Lower lobe of right lung (tissue), 2 donors: ENCODE results near the gene TSPEAR. TPM values are rescaled to one million over a fixed set of nuclear protein-coding genes. Genes with fewer than 3 reads are reported as not detected.

Experiments
- ATAC-seq, 2 donors: fragments of 200-7000 bp; cut with Tn5 transposase; one replicate each; pipeline ENCODE4 v1.9.1; 2020 to 2022; ENCODE audit warnings: mild to moderate bottlenecking in 2 of 2, moderate library complexity in 2 of 2
- DNase-seq: peaks from one replicate; pipeline ENCODE4 v3.0.0-alpha.2; 2020
- H3K27ac ChIP-seq: fragments of 200-600 bp; one replicate; pipeline ENCODE4 v1.8.0; 2022
- H3K27me3 ChIP-seq: fragments of 200-600 bp; one replicate; pipeline ENCODE4 v1.8.0; 2022; ENCODE audit warnings: low read depth
- H3K36me3 ChIP-seq: fragments of 200-600 bp; one replicate; pipeline ENCODE4 v1.8.0; 2022; ENCODE audit warnings: mild to moderate bottlenecking
- H3K4me1 ChIP-seq: fragments of 200-600 bp; one replicate; pipeline ENCODE4 v1.8.0; 2022
- H3K4me3 ChIP-seq: fragments of 200-600 bp; one replicate; pipeline ENCODE4 v1.8.0; 2022; ENCODE audit warnings: mild to moderate bottlenecking
- H3K9me3 ChIP-seq: fragments of 200-600 bp; one replicate; pipeline ENCODE4 v1.8.0; 2022
- CTCF ChIP-seq: fragments of 200-600 bp; IDR thresholded peaks from one replicate; pipeline ENCODE4 v1.8.0; 2022; ENCODE audit warnings: antibody characterized with exemption, mild to moderate bottlenecking
- intact Hi-C: fragments of 100-400 bp; cut with DNase I; formaldehyde crosslinking; loops from one replicate; pipeline ENCODE4 v1.11.0; 2022
- total RNA-seq: library from RNA; stranded (reverse); fragmentation: NEBNext Ultra II Directional; extraction: Animal tissue kit (Norgen Biotek cat#: 25700); gene quantifications from one replicate; pipeline ENCODE4 v1.2.1, GENCODE V29; 2021
- donor health status: DM: no; HTN: yes; CAD: no; lungs with severe emphysema.

The TSPEAR gene
- total RNA-seq, 1 donor from 2014 or later: 0.27 TPM

- H3K4me1 ChIP-seq: no peaks in the 10 kb centered on the region
- H3K4me3 ChIP-seq: no peak overlapping the region
- ATAC-seq: no peak
- intact Hi-C loops: no loop called here
- TF ChIP-seq CTCF: no peak
- H3K9me3 ChIP-seq: peaks cover 3% of the 10 kb centered on the region
- H3K27ac ChIP-seq: no peak overlapping the region
- no peaks in the 10 kb centered on the region for H3K36me3 ChIP-seq
- no peak for DNase-seq
- H3K27me3 ChIP-seq: peaks cover 13% of the 10 kb centered on the region
Observed at GRCh38 chr21:44751799-44752636, 40.6 kb upstream of the TSPEAR start.

GRCh38 chr21:44751186-44751798, 39.9 kb upstream of the TSPEAR start:
- H3K27ac ChIP-seq: no peak overlapping the region
- no peaks in the 10 kb centered on the region for H3K36me3 ChIP-seq
- no peak for ATAC-seq
- H3K9me3 ChIP-seq: peaks cover 3% of the 10 kb centered on the region
- DNase-seq: no peak
- no peak overlapping the region for H3K4me3 ChIP-seq
- no peaks in the 10 kb centered on the region for H3K4me1 ChIP-seq
- no peak for TF ChIP-seq CTCF
- intact Hi-C loops: no loop called here
- H3K27me3 ChIP-seq: peaks cover 13% of the 10 kb centered on the region

- no peaks in the 10 kb centered on the region for H3K4me1 ChIP-seq
- no peak for DNase-seq
- ATAC-seq: no peak
- no peak for TF ChIP-seq CTCF
- peaks cover 13% of the 10 kb centered on the region for H3K27me3 ChIP-seq
- intact Hi-C loops: no loop called here
- H3K4me3 ChIP-seq: no peak overlapping the region
- no peak overlapping the region for H3K27ac ChIP-seq
- peaks cover 3% of the 10 kb centered on the region for H3K9me3 ChIP-seq
- no peaks in the 10 kb centered on the region for H3K36me3 ChIP-seq
Observed at GRCh38 chr21:44750675-44751025, 39.3 kb upstream of the TSPEAR start.

DNA sequence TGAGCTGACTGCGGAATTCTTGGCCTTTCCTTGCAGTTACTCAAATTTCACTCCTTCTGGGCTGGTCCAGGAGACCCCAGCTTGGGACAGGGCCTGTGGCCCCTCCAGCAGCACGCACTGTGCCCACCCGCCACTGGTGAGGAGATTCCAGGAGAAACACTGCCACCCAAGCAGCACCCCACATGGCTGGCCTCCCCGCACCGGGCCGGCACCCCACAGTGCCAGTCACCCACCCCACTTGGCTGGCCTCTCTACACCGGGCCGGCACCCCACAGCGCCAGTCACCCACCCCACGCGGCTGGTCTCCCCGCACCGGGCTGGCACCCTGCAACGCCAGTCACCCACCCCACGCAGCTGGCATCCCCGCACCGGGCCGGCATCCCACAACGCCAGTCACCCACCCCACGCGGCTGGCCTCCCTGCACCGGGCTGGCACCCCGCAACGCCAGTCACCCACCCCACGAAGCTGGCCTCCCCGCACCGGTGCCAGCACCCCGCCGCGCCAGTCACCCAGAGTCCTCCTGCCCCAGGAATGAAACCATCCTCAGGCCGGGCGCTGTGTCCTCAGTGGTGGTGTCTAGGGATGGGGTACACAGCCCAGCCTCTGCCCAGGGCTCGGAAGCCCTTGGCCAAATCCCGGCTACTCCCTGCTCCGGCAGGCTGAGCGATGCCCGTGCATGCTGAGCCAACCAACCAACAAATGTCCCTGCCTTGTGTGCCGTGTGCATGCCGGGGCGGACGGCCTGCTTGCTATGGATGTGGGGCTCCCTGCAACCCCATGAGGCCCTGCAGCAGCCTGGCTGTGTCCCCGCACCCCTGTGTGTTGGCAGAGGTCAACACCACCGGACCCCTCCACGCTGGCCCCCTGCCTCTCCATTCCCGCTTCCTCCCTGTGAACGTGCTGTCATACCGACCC, 38.6 kb upstream of the TSPEAR start:
- no peaks in the 10 kb centered on the region for H3K4me1 ChIP-seq
- H3K9me3 ChIP-seq: peaks cover 3% of the 10 kb centered on the region
- intact Hi-C loops: no loop called here
- TF ChIP-seq CTCF: no peak
- ATAC-seq: peak; percentile 26 to 28
- H3K36me3 ChIP-seq: no peaks in the 10 kb centered on the region
- no peak overlapping the region for H3K27ac ChIP-seq
- H3K27me3 ChIP-seq: peaks cover 13% of the 10 kb centered on the region
- no peak for DNase-seq
- no peak overlapping the region for H3K4me3 ChIP-seq

GRCh38 chr21:44749116-44749758, 37.9 kb upstream of the TSPEAR start:
- Histone ChIP-seq H3K27me3 (peaks cover 13% of the 10 kb centered on the region), H3K36me3 (no peaks in the 10 kb centered on the region), H3K4me1 (no peaks in the 10 kb centered on the region), H3K27ac (no peak overlapping the region), H3K9me3 (no peaks in the 10 kb centered on the region), H3K4me3 (no peak overlapping the region)
- ATAC-seq: no peak
- no peak for DNase-seq
- intact Hi-C loops: no loop called here
- TF ChIP-seq CTCF: no peak
